HCT116 (cell line): Measurements from ENCODE around the gene FNIP2.

Experiments used
- CEBPB ChIP-seq: IDR thresholded peaks from 2 replicates; pipeline ENCODE4 v1.6.1; 2012; ENCODE audit warnings: low read depth
- EZH2 ChIP-seq: fragments of 200-600 bp; sonication (generic); IDR thresholded peaks from 2 replicates; pipeline ENCODE4 v1.6.1; 2017; ENCODE audit warnings: antibody characterized with exemption, mixed run types
- EZH2phosphoT487 ChIP-seq: fragments of 200-600 bp; IDR thresholded peaks from 2 replicates; pipeline ENCODE4 v1.6.1; 2018; ENCODE audit warnings: antibody characterized with exemption, borderline replicate concordance
- JUND ChIP-seq: IDR thresholded peaks from 2 replicates; pipeline ENCODE4 v1.6.1; 2012
- POLR2A ChIP-seq: IDR thresholded peaks from 2 replicates; pipeline ENCODE4 v1.7.0; 2011; ENCODE audit warnings: borderline replicate concordance; ENCODE audit not compliant: insufficient read depth, insufficient read length; ENCODE audit errors: extremely low read depth
- POLR2AphosphoS5 ChIP-seq: IDR thresholded peaks from 2 replicates; pipeline ENCODE4 v1.6.1; 2011; ENCODE audit warnings: mild to moderate bottlenecking, low read depth, low read length, moderate library complexity
- RAD21 ChIP-seq: IDR thresholded peaks from 2 replicates; pipeline ENCODE4 v1.6.1; 2012; ENCODE audit warnings: low read depth, mild to moderate bottlenecking
- SIN3A ChIP-seq: IDR thresholded peaks from 2 replicates; pipeline ENCODE4 v1.6.1; 2012; ENCODE audit warnings: low read depth
- ZNF274 ChIP-seq: fragments of 200-500 bp; sonication (Bioruptor generic); IDR thresholded peaks from 2 replicates; pipeline ENCODE4 v1.6.1; 2014; ENCODE audit warnings: mild to moderate bottlenecking, low read depth, low read length, inconsistent platforms
- TF ChIP-seq, protein P1 (sequence below), 3 experiments: fragments of 200-600 bp in 1 of 3; sonication (generic) in 1 of 3; IDR thresholded peaks in 2 of 3; conservative IDR thresholded peaks in 1 of 3; 2 replicates each; pipeline ENCODE4 v1.5.1; 2012 to 2017; ENCODE audit warnings: low read depth in 2 of 3, low read length in 2 of 3, antibody characterized with exemption in 1 of 3, borderline replicate concordance in 1 of 3, control low read depth in 1 of 3, mild to moderate bottlenecking in 1 of 3, mixed read lengths in 1 of 3, mixed run types in 1 of 3, moderate library complexity in 1 of 3; ENCODE audit not compliant: insufficient read depth in 1 of 3
- TF ChIP-seq, protein P2 (sequence below): IDR thresholded peaks from 2 replicates; pipeline ENCODE4 v1.6.1; 2012; ENCODE audit warnings: low read depth
- TF ChIP-seq, protein P3 (sequence below): IDR thresholded peaks from 2 replicates; pipeline ENCODE4 v1.6.1; 2012

DNA sequence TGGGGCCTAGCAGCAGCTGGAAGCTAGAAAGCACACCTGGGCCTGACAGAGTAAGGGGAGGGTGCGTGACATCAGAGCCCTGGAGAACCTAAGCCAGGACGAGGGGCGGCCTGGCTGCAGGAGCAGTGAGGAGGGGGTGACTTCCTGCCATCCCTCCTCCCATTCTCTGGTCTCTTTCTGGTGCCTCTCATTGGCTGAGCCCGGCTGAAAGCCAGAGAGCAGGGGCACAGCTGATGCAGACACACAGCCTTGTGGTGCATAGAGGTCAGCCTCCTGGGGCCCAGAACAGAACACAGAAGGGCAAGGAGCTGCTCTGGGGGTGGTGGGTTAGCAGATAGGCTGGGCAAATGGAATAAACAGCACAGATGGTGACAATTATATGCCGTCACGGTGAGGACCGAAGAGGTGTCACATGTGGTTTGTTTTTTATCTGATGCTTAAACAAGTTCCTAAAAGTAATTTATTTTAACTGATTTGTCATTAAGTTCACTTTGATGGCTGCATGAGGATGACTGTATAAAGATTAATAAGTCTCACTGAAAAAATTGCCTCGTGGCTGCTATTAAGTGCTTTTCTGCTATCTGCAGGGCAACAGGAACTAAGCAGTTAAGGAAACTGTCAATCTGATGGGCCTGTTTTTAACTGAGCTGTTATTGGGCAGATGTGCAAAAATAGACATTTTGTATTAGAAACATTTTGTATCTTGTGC is 102.0 kb downstream of the FNIP2 start:
- TF ChIP-seq, protein P1, sequence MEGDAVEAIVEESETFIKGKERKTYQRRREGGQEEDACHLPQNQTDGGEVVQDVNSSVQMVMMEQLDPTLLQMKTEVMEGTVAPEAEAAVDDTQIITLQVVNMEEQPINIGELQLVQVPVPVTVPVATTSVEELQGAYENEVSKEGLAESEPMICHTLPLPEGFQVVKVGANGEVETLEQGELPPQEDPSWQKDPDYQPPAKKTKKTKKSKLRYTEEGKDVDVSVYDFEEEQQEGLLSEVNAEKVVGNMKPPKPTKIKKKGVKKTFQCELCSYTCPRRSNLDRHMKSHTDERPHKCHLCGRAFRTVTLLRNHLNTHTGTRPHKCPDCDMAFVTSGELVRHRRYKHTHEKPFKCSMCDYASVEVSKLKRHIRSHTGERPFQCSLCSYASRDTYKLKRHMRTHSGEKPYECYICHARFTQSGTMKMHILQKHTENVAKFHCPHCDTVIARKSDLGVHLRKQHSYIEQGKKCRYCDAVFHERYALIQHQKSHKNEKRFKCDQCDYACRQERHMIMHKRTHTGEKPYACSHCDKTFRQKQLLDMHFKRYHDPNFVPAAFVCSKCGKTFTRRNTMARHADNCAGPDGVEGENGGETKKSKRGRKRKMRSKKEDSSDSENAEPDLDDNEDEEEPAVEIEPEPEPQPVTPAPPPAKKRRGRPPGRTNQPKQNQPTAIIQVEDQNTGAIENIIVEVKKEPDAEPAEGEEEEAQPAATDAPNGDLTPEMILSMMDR (IDR thresholded peaks at IDR 0.05 in 2 of 3, conservative IDR thresholded peaks at IDR 0.05 in 1 of 3; ENCODE audit: borderline replicate concordance in 1 of 3, insufficient read depth in 1 of 3, low read depth in 2 of 3, low read length in 2 of 3) = no peak
- TF ChIP-seq POLR2AphosphoS5 = no peak
- TF ChIP-seq POLR2A = no peak
- no peak for TF ChIP-seq EZH2phosphoT487
- TF ChIP-seq ZNF274 = no peak
- no peak for TF ChIP-seq SIN3A
- no peak for TF ChIP-seq JUND
- TF ChIP-seq RAD21 = no peak
- TF ChIP-seq EZH2 = no peak
- TF ChIP-seq CEBPB = no peak
- TF ChIP-seq, protein P2, sequence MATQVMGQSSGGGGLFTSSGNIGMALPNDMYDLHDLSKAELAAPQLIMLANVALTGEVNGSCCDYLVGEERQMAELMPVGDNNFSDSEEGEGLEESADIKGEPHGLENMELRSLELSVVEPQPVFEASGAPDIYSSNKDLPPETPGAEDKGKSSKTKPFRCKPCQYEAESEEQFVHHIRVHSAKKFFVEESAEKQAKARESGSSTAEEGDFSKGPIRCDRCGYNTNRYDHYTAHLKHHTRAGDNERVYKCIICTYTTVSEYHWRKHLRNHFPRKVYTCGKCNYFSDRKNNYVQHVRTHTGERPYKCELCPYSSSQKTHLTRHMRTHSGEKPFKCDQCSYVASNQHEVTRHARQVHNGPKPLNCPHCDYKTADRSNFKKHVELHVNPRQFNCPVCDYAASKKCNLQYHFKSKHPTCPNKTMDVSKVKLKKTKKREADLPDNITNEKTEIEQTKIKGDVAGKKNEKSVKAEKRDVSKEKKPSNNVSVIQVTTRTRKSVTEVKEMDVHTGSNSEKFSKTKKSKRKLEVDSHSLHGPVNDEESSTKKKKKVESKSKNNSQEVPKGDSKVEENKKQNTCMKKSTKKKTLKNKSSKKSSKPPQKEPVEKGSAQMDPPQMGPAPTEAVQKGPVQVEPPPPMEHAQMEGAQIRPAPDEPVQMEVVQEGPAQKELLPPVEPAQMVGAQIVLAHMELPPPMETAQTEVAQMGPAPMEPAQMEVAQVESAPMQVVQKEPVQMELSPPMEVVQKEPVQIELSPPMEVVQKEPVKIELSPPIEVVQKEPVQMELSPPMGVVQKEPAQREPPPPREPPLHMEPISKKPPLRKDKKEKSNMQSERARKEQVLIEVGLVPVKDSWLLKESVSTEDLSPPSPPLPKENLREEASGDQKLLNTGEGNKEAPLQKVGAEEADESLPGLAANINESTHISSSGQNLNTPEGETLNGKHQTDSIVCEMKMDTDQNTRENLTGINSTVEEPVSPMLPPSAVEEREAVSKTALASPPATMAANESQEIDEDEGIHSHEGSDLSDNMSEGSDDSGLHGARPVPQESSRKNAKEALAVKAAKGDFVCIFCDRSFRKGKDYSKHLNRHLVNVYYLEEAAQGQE = no peak
- TF ChIP-seq, protein P3, sequence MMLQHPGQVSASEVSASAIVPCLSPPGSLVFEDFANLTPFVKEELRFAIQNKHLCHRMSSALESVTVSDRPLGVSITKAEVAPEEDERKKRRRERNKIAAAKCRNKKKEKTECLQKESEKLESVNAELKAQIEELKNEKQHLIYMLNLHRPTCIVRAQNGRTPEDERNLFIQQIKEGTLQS = no peak
